Measurements from ENCODE around the gene NIT1. TPM values are rescaled to one million over a fixed set of nuclear protein-coding genes. Genes with fewer than 3 reads are reported as not detected.
A peak's percentile ranks its signal among the peaks of the same experiment; 100 is the strongest.

Gene NIT1
- total and polyA plus RNA-seq, 9 of the 15 experiments (the other 6 are each of a cell fraction or from before 2014, with no cell fraction given), result 18.4 to 76.0 (median 33.7) TPM

DNA sequence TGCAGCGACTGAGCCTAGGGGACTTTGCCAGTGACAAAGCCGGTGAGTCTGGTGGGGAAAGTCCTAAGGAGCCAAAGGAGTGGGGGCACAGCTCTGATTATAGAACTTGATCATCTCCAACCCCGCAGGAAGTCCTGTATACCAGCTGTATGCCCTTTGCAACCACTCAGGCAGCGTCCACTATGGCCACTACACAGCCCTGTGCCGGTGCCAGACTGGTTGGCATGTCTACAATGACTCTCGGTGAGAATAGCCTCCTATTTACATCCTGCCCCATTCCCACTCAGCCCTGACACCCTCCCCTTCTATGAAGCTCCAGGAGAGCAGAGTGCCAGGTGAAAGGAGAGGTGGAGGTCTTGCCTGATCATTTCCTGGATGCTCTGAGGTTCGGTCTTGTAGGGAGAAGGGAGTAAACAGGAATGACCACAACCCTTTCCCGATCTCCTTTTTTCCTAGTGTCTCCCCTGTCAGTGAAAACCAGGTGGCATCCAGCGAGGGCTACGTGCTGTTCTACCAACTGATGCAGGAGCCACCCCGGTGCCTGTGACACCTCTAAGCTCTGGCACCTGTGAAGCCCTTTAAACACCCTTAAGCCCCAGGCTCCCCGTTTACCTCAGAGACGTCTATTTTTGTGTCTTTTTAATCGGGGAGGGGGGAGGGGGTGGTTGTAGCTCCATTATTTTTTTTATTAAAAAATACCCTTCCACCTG, 47.2 kb downstream of the NIT1 start (continued):
- no peak for TF ChIP-seq SRSF1 (IDR thresholded peaks at IDR 0.05; ENCODE audit: low read depth, low read length)
- no peak for TF ChIP-seq ETV1 (tag; conservative IDR thresholded peaks at IDR 0.05; ENCODE audit: low read depth)
- TF ChIP-seq MYBL2 (IDR thresholded peaks at IDR 0.05; ENCODE audit: low read depth), result no peak
- TF ChIP-seq MYBL2 (CRISPR knock-in tag; IDR thresholded peaks at IDR 0.05; ENCODE audit: borderline replicate concordance), result no peak
- TF ChIP-seq ZNF77 (CRISPR knock-in tag; IDR thresholded peaks at IDR 0.05), result no peak

DNA sequence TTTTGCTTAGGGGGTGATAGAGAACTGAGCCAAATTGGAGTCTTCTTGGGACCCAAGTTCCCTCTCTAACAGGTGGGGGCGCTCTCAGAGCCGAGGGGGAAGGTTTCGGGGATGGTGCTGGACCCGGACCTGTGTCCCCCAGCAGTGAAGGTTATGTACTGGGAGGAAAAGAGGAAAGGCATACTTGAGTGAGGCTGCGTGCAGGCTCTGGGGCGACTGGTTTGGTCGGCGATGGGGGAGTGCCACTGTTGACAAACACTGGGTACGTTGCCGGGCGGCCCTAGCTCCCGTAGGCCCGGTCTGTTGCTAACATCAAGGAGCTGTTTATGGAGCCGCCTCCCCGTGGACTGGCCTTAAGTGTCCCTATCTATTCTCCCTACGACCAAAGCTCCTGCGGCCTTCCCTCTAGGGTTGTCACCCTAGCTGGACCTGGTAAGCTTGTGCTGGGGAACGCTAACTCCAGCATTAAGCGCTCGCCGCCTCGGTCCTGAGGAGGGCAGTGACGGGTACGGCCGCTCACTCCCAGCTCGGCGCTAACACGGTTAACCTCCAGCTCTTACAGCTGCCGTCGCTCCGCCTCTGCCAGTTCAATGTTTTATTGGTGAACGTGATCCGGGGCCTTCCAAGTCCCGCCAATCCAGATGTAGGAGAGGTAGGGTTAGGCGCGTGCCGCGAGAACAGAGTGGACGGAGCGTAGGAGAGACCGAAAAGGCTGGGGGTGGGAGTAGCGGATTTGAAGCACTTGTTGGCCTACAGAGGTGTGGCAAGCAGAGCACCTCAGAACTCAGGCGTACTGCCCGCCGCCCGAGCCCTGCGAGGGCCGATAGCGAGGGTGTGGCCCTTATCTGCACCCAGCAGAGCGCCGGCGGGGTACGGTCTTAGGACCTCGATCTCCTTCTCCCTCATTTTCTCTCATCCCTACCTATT, 48.1 kb downstream of the NIT1 start, which contains the start of gene PPOX:
PPOX (plus strand) TSS at position 685 of the 927 bp plus-strand sequence. CDS start 422 bp downstream, outside the sequence.
- in situ Hi-C loops (cut with MboI), result no loop called here
- peak; percentile 99 for FAIRE-seq
- H3K9me3 ChIP-seq (replicated peaks; ENCODE audit: control insufficient read depth, insufficient read depth, low read depth, low read length), result no peaks in the 10 kb centered on the region
- peak; percentile 93 for ATAC-seq
- peaks cover 57% of the 10 kb centered on the region for H3K79me2 ChIP-seq (ENCODE audit: control insufficient read depth, insufficient read depth, low read length)
- H3K4me2 ChIP-seq (ENCODE audit: insufficient read depth, low read length), result peak within 1 kb of the TSS; percentile 95
- H4K20me1 ChIP-seq (replicated peaks; ENCODE audit: control insufficient read depth, insufficient read depth, low read length), result no peaks in the 10 kb centered on the region
- TSS peak; percentile 79 for BruUV-seq (replicated peaks)
- peaks cover 54 to 70% of the 10 kb centered on the region in 2 experiments for H3K4me1 ChIP-seq (replicated peaks in 1 of 2; ENCODE audit: control insufficient read depth in 2 of 2, insufficient read depth in 2 of 2, low read length in 2 of 2)
- peak within 1 kb of the TSS; percentile 83 for H3K27ac ChIP-seq (ENCODE audit: extremely low read depth, low read depth, low read length)
- no peaks in the 10 kb centered on the region for H3K9me1 ChIP-seq (ENCODE audit: control insufficient read depth, insufficient read depth, low read length)
- peak; percentile 91 to 99 (median 93) for DNase-seq (ENCODE audit: extremely low read depth in 1 of 4, low spot score in 3 of 4)
- POLR2A ChIA-PET, result interaction anchor here (0.5 to 4.7 kb wide), 16 partner anchors 8 to 1403 kb away, joined by 3 to 33 read pairs (median 4); partner anchors contain the start of genes B4GALT3, DEDD, F11R and NDUFS2
- H2AFZ ChIP-seq (ENCODE audit: low read depth, low read length), result peak within 1 kb of the TSS; percentile 73
- H3K36me3 ChIP-seq (ENCODE audit: control insufficient read depth, insufficient read depth, low read length), result peaks cover 70% of the 10 kb centered on the region
- 2% methylated on average over 46 of the region's 54 CpGs for WGBS (ENCODE audit: insufficient coverage, low coverage, missing lambda C conversion rate)
- CTCF ChIA-PET (ENCODE audit: low intra/inter-chr PET ratio), result interaction anchor here (1.0 to 1.3 kb wide), 2 partner anchors 176 to 208 kb away, joined by 4 to 6 read pairs; no protein-coding TSS in a partner anchor
- peak within 1 kb of the TSS; percentile 86 to 97 for H3K9ac ChIP-seq (ENCODE audit: insufficient read depth in 1 of 2, low read depth in 2 of 2, low read length in 2 of 2)
- intact Hi-C loops (cut with micrococcal nuclease), result loop anchor here (1.0 to 5.0 kb wide), 3 partner anchors 11 to 47 kb away; partner anchors contain the start of genes B4GALT3, DEDD, NIT1 and PFDN2
- no peaks in the 10 kb centered on the region for H3K27me3 ChIP-seq (ENCODE audit: control insufficient read depth in 2 of 2, insufficient read depth in 2 of 2, low read length in 2 of 2)
- H3K4me3 ChIP-seq, result peak within 1 kb of the TSS; percentile 55
- peak; percentile 82; the same call in 1 of the 2 replicates for TF ChIP-seq ZNF644 (tag; IDR thresholded peaks at IDR 0.05; ENCODE audit: low read depth)
- peak; percentile 90 for TF ChIP-seq CHD1 (IDR thresholded peaks at IDR 0.05; ENCODE audit: low read length)
- no peak for TF ChIP-seq ZNF561 (CRISPR knock-in tag; conservative IDR thresholded peaks at IDR 0.05)
- no peak for TF ChIP-seq KLF10 (CRISPR knock-in tag; IDR thresholded peaks at IDR 0.05)
- no peak for TF ChIP-seq NR3C1 (CRISPR knock-in tag; IDR thresholded peaks at IDR 0.05)
- peak; percentile 96 for TF ChIP-seq POLR2A (conservative IDR thresholded peaks at IDR 0.05)
- TF ChIP-seq MEF2A (IDR thresholded peaks at IDR 0.05; ENCODE audit: control insufficient read depth, low read depth, low read length), result no peak
- peak; percentile 75 for TF ChIP-seq EGR1 (conservative IDR thresholded peaks at IDR 0.05)
- peak; percentile 85 for TF ChIP-seq SP1 (CRISPR knock-in tag; IDR thresholded peaks at IDR 0.05)
- peak; percentile 97 for TF ChIP-seq ZNF589 (CRISPR knock-in tag; IDR thresholded peaks at IDR 0.05; ENCODE audit: low read depth)
- TF ChIP-seq ZNF23 (CRISPR knock-in tag; IDR thresholded peaks at IDR 0.05), result no peak
- TF ChIP-seq RAD51 (IDR thresholded peaks at IDR 0.05; ENCODE audit: borderline replicate concordance, low read depth), result peak; percentile 62; the same call in 1 of the 2 replicates
- no peak for TF ChIP-seq PTRF (tag; IDR thresholded peaks at IDR 0.05)
- TF ChIP-seq KLF6 (CRISPR knock-in tag; IDR thresholded peaks at IDR 0.05; ENCODE audit: borderline replicate concordance), result peak; percentile 79; the same call in 1 of the 2 replicates
- TF ChIP-seq, protein P1, sequence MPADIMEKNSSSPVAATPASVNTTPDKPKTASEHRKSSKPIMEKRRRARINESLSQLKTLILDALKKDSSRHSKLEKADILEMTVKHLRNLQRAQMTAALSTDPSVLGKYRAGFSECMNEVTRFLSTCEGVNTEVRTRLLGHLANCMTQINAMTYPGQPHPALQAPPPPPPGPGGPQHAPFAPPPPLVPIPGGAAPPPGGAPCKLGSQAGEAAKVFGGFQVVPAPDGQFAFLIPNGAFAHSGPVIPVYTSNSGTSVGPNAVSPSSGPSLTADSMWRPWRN (IDR thresholded peaks at IDR 0.05; ENCODE audit: low read depth), result peak; percentile 98
- peak; percentile 100 for TF ChIP-seq KLF1 (tag; IDR thresholded peaks at IDR 0.05)

All from K562 (cell line).